Nephron progenitor cell (in vitro differentiated cells): Measurements from ENCODE around the gene TMTC4.

Source experiments
- DNase-seq: peaks from one replicate; pipeline ENCODE4 v3.0.0; 2021
- H3K27ac Mint-ChIP-seq: 2 replicates; pipeline ENCODE4 v1.8.0; 2021; ENCODE audit warnings: mild to moderate bottlenecking, moderate library complexity, mixed read lengths
- H3K27me3 Mint-ChIP-seq: 2 replicates; pipeline ENCODE4 v1.8.0; 2021; ENCODE audit warnings: mild to moderate bottlenecking, low read depth, mixed read lengths; ENCODE audit not compliant: poor library complexity
- H3K36me3 Mint-ChIP-seq: 2 replicates; pipeline ENCODE4 v1.8.0; 2021; ENCODE audit warnings: low read depth, mixed read lengths
- H3K4me1 Mint-ChIP-seq: 2 replicates; pipeline ENCODE4 v1.8.0; 2021; ENCODE audit warnings: mixed read lengths
- H3K4me3 Mint-ChIP-seq: 2 replicates; pipeline ENCODE4 v1.8.0; 2021; ENCODE audit warnings: mild to moderate bottlenecking, moderate library complexity, mixed read lengths
- H3K9me3 Mint-ChIP-seq: 2 replicates; pipeline ENCODE4 v1.8.0; 2021; ENCODE audit warnings: mild to moderate bottlenecking, moderate library complexity, mixed read lengths
- CTCF ChIP-seq: fragments of 200-600 bp; sonication (generic); IDR thresholded peaks from 2 replicates; pipeline ENCODE4 v1.5.0; 2021; ENCODE audit warnings: antibody characterized with exemption

The TMTC4 gene

GRCh38 chr13:100645382-100645781 lies 29.2 kb downstream of the TMTC4 start:
- Mint-ChIP-seq H3K4me1 (peaks cover 38% of the 10 kb centered on the region), H3K4me3 (peak overlapping the region; percentile 28), H3K27me3 (no peaks in the 10 kb centered on the region), H3K36me3 (peaks cover 64% of the 10 kb centered on the region), H3K27ac (no peak overlapping the region), H3K9me3 (no peaks in the 10 kb centered on the region)
- no peak for TF ChIP-seq CTCF
- no peak for DNase-seq

GRCh38 chr13:100644371-100644770 lies 30.2 kb downstream of the TMTC4 start:
- H3K9me3 Mint-ChIP-seq = no peaks in the 10 kb centered on the region
- H3K27me3 Mint-ChIP-seq = no peaks in the 10 kb centered on the region
- TF ChIP-seq CTCF = no peak
- H3K4me1 Mint-ChIP-seq = peaks cover 32% of the 10 kb centered on the region
- no peak overlapping the region for H3K4me3 Mint-ChIP-seq
- peak; percentile 20 for DNase-seq
- H3K27ac Mint-ChIP-seq = peak overlapping the region; percentile 85
- peaks cover 65% of the 10 kb centered on the region for H3K36me3 Mint-ChIP-seq

GRCh38 chr13:100637796-100638195 lies 36.8 kb downstream of the TMTC4 start:
- Mint-ChIP-seq H3K9me3 (no peaks in the 10 kb centered on the region), H3K4me1 (peaks cover 28% of the 10 kb centered on the region), H3K36me3 (peaks cover 86% of the 10 kb centered on the region), H3K27me3 (peaks cover 3% of the 10 kb centered on the region), H3K4me3 (no peak overlapping the region), H3K27ac (no peak overlapping the region)
- DNase-seq = no peak
- TF ChIP-seq CTCF = no peak

GRCh38 chr13:100637380-100637779 lies 37.2 kb downstream of the TMTC4 start:
- Mint-ChIP-seq H3K27ac (no peak overlapping the region), H3K36me3 (peaks cover 88% of the 10 kb centered on the region), H3K4me3 (no peak overlapping the region), H3K27me3 (peaks cover 3% of the 10 kb centered on the region), H3K4me1 (peaks cover 28% of the 10 kb centered on the region), H3K9me3 (no peaks in the 10 kb centered on the region)
- no peak for DNase-seq
- TF ChIP-seq CTCF = no peak

- Mint-ChIP-seq H3K4me3 (no peak overlapping the region), H3K9me3 (no peaks in the 10 kb centered on the region), H3K27me3 (peaks cover 3% of the 10 kb centered on the region), H3K36me3 (peaks cover 85% of the 10 kb centered on the region), H3K27ac (peak overlapping the region; percentile 84), H3K4me1 (peaks cover 34% of the 10 kb centered on the region)
- no peak for TF ChIP-seq CTCF
- DNase-seq = no peak
These were observed 38.2 kb downstream of the TMTC4 start for GRCh38 chr13:100636441-100636840.

GRCh38 chr13:100636004-100636403 lies 38.6 kb downstream of the TMTC4 start:
- Mint-ChIP-seq H3K4me3 (no peak overlapping the region), H3K4me1 (peaks cover 38% of the 10 kb centered on the region), H3K36me3 (peaks cover 81% of the 10 kb centered on the region), H3K27me3 (peaks cover 3% of the 10 kb centered on the region), H3K9me3 (no peaks in the 10 kb centered on the region), H3K27ac (peak overlapping the region; percentile 84)
- TF ChIP-seq CTCF = no peak
- DNase-seq = no peak
